Uterus (tissue), 2 donors: Measurements from ENCODE around the gene MIB2.

ENCODE experiments used
- POLR2A ChIP-seq, 2 donors: fragments of 450-650 bp; IDR thresholded peaks; one replicate each; pipeline ENCODE4 v1.6.1; 2016; ENCODE audit warnings: antibody characterized with exemption in 2 of 2, mild to moderate bottlenecking in 1 of 2, moderate library complexity in 1 of 2
- TF ChIP-seq, protein P1 (sequence below), 4 experiments: fragments of 200-600 bp in 2 of 4; fragments of 450-650 bp in 2 of 4; sonication (generic) in 2 of 4; IDR thresholded peaks; one replicate each; pipeline ENCODE4 v1.5.1; 2016 to 2019; ENCODE audit warnings: antibody characterized with exemption in 4 of 4, mild to moderate bottlenecking in 2 of 4, moderate library complexity in 1 of 4

GRCh38 chr1:1658583-1659549 is 43.6 kb downstream of the MIB2 start, which contains the start of gene CDK11B:
- TF ChIP-seq, protein P1, sequence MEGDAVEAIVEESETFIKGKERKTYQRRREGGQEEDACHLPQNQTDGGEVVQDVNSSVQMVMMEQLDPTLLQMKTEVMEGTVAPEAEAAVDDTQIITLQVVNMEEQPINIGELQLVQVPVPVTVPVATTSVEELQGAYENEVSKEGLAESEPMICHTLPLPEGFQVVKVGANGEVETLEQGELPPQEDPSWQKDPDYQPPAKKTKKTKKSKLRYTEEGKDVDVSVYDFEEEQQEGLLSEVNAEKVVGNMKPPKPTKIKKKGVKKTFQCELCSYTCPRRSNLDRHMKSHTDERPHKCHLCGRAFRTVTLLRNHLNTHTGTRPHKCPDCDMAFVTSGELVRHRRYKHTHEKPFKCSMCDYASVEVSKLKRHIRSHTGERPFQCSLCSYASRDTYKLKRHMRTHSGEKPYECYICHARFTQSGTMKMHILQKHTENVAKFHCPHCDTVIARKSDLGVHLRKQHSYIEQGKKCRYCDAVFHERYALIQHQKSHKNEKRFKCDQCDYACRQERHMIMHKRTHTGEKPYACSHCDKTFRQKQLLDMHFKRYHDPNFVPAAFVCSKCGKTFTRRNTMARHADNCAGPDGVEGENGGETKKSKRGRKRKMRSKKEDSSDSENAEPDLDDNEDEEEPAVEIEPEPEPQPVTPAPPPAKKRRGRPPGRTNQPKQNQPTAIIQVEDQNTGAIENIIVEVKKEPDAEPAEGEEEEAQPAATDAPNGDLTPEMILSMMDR (IDR thresholded peaks at IDR 0.05): peak in 2 of 4 experiments; percentile 18 to 39
- peak in 1 of 2 donors; percentile 58 for TF ChIP-seq POLR2A (IDR thresholded peaks at IDR 0.05)
